HG03432 (cell line): ENCODE data around the gene FXR1.
A peak's percentile ranks its signal among the peaks of the same experiment; 100 is the strongest.
"Not testable (repeated sequence)": the region's sequence is repeated elsewhere in the genome, so short reads cannot be mapped to it uniquely, and the experiment has no call there.

Experiments used
- ATAC-seq: cut with Tn5 transposase; IDR thresholded peaks from one replicate; pipeline ENCODE4 v1.9.1; 2021; ENCODE audit warnings: mild to moderate bottlenecking, moderate library complexity; ENCODE audit not compliant: unreplicated experiment

The FXR1 gene

DNA sequence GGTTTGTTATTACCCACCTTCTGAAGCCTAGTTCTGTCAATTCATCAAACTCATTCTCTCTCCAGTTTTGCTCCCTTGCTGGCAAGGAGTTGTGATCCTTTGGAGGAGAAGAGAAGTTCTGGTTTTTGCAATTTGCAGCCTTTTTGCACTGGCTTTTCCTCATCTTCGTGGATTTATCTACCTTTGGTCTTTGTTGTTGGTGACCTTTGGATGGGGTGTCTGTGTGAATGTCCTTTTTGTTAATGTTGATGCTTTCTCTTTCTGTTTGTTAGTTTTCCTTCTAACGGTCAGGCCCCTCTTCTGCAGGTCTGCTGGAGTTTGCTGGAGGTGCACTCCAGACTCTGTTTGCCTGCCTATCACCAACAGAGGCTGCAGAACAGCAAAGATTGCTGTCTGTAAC, 91.0 kb downstream of the FXR1 start:
- ATAC-seq, result not testable (repeated sequence)

DNA sequence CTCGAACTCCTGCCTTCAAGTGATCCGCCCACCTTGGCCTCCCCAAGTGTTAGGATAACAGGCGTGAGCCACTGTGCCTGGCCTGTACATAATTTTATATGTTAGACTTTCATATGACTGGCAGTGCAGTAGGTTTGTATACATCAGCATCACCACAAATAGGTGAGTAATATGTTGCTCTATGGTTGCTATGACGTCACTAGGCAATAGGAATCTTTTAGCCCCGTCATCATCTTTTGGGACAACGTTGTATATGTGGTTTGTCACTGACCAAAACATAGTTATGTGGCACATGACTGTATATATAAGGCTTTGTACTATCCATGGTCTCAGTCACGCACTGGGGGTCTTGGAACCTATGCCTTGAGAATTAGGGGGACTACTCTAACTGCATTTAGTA, 94.1 kb downstream of the FXR1 start:
- ATAC-seq, result no peak

DNA sequence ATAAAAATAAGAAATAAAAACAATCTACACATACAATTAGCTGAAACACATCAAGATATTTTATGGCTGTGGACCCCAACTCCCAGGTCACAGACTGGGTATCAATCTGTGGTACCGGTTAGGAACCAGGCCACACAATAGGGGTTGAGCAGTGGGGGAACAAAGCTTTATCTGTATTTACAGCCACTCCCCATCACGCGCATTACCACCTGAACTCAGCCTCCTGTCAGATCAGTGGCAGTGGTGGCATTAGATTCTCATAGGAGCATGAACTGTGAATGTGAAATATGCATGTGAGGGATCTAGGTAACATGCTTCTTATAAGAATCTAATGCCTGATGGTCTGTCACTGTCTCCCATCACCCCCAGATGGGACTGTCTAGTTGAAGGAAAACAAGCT, 94.8 kb downstream of the FXR1 start:
- ATAC-seq, result no peak

DNA sequence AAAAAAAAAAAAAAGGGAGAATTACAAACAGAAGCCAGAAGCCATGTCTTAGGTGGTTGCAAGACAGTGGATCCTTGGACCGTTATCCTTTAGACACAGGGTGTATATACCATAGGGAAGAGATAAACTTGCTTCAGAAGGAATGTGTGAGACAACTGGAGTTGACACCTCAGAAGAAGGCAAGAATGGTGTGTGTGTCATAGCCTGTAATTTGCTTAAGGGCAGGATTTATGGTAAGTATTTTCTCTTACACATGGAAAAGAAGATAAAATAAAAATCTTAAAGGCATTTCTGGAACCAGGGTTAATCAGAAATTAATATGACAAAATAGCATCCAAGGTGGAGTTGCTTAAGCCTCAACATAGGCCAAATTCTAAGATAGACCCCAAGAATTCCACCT, 96.3 kb downstream of the FXR1 start:
- no peak for ATAC-seq

DNA sequence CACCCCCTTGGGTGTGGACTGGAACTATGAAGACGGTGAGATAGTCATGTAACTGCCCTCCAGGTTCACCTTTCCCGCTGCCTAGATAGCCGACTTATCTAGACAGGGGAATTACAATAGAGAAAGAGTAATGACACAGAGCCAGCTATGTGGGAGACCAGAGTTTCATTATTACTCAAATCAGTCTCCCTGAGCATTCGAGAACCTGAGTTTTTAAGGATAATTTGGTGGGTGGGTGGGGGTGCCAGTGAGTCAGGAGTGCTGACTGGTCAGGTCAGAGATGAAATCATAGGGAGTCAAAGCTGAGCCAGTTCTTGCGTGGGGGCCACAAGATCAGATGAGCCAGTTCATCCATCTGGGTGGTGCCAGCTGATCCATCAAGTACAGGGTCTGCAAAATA, 96.8 kb downstream of the FXR1 start:
- ATAC-seq, result peak; percentile 69

DNA sequence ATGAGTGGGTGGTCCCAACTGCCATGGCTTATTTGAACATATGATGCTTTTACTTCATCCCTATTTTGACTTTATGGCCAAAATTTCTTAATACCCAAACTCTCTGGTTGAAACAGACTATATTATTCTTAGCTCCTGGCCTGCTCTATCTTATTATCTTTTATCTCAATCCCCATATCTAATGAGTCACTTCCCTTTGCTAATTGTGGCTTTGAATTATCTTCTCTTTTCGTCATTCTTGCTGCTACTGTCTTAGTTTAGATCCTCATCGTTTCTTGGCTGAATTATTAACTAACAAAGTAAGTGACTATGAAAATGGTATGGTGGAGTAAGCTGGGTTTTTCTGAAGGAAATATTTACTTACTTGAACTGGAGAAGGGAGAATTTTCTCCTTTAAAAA, 105.2 kb downstream of the FXR1 start:
- ATAC-seq, result no peak

DNA sequence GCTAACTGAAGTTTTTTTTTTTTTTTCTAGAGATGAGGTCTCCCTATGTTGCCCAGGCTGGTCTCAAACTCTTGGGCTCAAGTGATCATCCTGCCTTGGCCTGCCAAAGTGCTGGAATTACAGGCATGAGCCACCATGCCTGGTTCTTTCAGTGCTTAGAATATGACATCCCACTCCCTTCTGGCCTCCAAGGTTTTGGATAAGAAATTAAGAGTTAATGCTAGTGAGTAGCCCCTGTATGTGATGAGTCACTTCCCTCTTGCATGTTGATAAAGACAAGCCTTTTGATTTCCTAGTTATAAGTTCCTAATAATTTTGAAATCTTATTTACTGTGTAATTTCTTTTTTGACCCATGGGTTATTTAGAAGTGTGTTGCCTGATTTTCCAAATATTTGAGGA, 112.7 kb downstream of the FXR1 start:
- no peak for ATAC-seq

DNA sequence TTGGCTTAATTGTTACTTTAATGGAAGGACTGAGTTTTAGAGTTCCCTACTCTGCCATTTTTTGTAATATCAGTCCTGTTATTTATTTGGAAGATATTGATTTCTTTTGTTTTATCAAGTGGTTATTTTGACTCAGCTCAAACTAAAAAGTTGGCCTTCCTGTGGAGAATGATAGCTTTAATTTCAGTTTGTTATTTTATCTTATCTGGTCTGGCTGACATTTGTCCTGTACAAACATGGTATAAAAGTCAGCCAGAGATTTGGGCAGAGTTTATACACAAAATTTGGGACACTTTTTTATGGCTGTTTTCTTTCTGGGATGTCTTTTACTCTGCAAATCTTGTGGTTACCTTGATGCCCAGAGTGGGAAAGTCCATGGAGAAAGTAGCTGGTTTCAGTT, 118.5 kb downstream of the FXR1 start:
- ATAC-seq, result no peak
